Erythroblast (primary cell): ENCODE results near the gene SV2C.

Experiments
- GATA1 ChIP-seq: IDR thresholded peaks from 2 replicates; pipeline ENCODE4 v1.6.1; 2011; ENCODE audit warnings: low read depth, mild to moderate bottlenecking, control low read depth, low read length, moderate library complexity
- POLR2A ChIP-seq: IDR thresholded peaks from 2 replicates; pipeline ENCODE4 v1.6.1; 2011; ENCODE audit warnings: mild to moderate bottlenecking, low read length

GRCh38 chr5:76169146-76169905 lies 86.1 kb downstream of the SV2C start:
- TF ChIP-seq POLR2A, result no peak
- TF ChIP-seq GATA1, result no peak
